ENCODE data around the gene SORCS1. TPM values are rescaled to one million over a fixed set of nuclear protein-coding genes. Genes with fewer than 3 reads are reported as not detected.

Gene SORCS1
- polyA plus RNA-seq, 6 donors from 2014 or later, result not detected

DNA sequence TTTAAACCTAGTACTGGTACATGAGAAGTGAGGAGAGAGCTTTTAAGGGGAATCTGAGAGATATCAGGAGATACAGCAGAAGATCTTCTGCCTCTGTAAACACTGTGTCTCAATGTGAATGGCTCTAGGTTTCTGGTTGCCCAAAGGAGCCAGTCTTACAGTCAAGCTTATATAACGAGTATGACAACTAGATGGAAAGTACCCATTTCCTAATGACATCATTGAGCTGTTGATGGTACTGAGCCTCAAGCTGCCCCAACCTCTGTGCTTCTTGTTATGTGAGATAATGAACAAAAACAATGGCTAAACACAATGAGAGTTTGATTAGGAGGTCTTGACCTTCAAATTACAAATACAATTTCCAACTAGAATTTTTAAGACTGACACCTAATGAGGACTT is 451.5 kb downstream of the SORCS1 start:
- Mint-ChIP-seq H3K4me3 (no peak overlapping the region), H3K9me3 (peaks cover 0 to 3% (median 0%) of the 10 kb centered on the region in 7 donors), H3K27ac (no peak overlapping the region), H3K36me3 (no peaks in the 10 kb centered on the region), H3K27me3 (peaks cover 0 to 6% (median 3%) of the 10 kb centered on the region in 3 donors), H3K4me1 (no peaks in the 10 kb centered on the region)
- no peak for DNase-seq
- ATAC-seq (ENCODE audit: low read depth in 2 of 2), result no peak

- no peak for ATAC-seq (ENCODE audit: low read depth in 2 of 2)
Measured at GRCh38 chr10:106711313-106711906, 453.1 kb downstream of the SORCS1 start.

GRCh38 chr10:106708506-106708905 is 456.0 kb downstream of the SORCS1 start:
- DNase-seq (no peak), ATAC-seq (ENCODE audit: low read depth in 2 of 2) (no peak)
- no peak overlapping the region for H3K27ac Mint-ChIP-seq
- peaks cover 0 to 14% (median 6%) of the 10 kb centered on the region in 3 donors for H3K27me3 Mint-ChIP-seq
- no peaks in the 10 kb centered on the region for H3K9me3 Mint-ChIP-seq
- no peaks in the 10 kb centered on the region for H3K4me1 Mint-ChIP-seq
- no peak overlapping the region for H3K4me3 Mint-ChIP-seq
- H3K36me3 Mint-ChIP-seq, result no peaks in the 10 kb centered on the region

More at GRCh38 chr10:106711313-106711906, 453.1 kb downstream of the SORCS1 start:
- no peak for DNase-seq
- Mint-ChIP-seq H3K9me3 (no peaks in the 10 kb centered on the region), H3K36me3 (no peaks in the 10 kb centered on the region), H3K4me1 (no peaks in the 10 kb centered on the region), H3K4me3 (no peak overlapping the region), H3K27me3 (peaks cover 0 to 6% (median 3%) of the 10 kb centered on the region in 3 donors), H3K27ac (no peak overlapping the region)

DNA sequence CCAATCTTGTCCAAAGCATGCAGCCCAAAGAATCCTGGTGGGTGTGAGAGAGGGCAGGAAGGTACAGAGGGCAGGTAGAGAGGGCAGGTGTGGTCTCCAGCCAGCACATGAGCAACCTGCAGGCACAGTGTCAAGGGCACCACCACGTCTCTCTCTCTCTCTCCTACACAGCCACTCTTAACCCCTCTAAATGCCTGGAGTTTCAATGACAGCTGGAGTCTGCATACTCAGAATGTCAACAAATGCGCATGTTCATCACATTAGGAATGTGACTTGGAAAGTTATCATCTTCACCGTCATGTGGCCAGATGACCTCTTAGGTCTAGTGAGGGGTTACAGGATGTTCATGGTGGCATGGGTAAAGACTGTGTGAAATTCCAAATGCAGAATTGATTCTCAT is 456.8 kb downstream of the SORCS1 start:
- no peaks in the 10 kb centered on the region for H3K4me1 Mint-ChIP-seq
- DNase-seq, result no peak
- no peak overlapping the region for H3K27ac Mint-ChIP-seq
- no peaks in the 10 kb centered on the region for H3K9me3 Mint-ChIP-seq
- ATAC-seq (ENCODE audit: low read depth in 2 of 2), result no peak
- H3K36me3 Mint-ChIP-seq, result no peaks in the 10 kb centered on the region
- H3K27me3 Mint-ChIP-seq, result peaks cover 0 to 15% (median 6%) of the 10 kb centered on the region in 3 donors
- H3K4me3 Mint-ChIP-seq, result no peak overlapping the region

GRCh38 chr10:106706127-106706526 is 458.4 kb downstream of the SORCS1 start:
- H3K4me1 Mint-ChIP-seq, result no peaks in the 10 kb centered on the region
- DNase-seq (no peak), ATAC-seq (ENCODE audit: low read depth in 2 of 2) (no peak)
- H3K36me3 Mint-ChIP-seq, result no peaks in the 10 kb centered on the region
- peaks cover 0 to 15% (median 6%) of the 10 kb centered on the region in 3 donors for H3K27me3 Mint-ChIP-seq
- no peak overlapping the region for H3K4me3 Mint-ChIP-seq
- no peaks in the 10 kb centered on the region for H3K9me3 Mint-ChIP-seq
- H3K27ac Mint-ChIP-seq, result no peak overlapping the region

DNA sequence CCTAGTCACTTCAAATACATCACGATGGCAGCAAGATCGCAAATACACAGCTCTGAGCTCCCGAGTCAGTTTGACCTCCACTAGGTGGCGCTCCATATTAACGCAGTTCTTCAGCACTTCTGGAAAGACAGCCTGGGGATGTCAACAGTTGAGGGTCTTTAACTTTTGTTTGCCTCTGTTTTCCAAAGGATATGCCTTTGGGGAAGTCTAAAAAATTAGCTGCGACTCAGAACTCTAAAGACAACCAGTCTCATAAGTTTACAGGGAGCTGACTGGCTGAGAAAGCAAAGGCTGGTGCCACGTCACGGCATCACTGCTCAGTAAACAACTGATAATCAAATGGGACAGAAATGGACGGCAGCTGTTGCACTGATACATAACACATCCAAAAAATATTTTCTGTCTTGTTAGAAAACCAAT is 458.8 kb downstream of the SORCS1 start:
- peak overlapping the region in 1 of 8 donors; percentile 0 for H3K4me3 Mint-ChIP-seq
- ATAC-seq (ENCODE audit: low read depth in 2 of 2), result no peak
- H3K4me1 Mint-ChIP-seq, result no peaks in the 10 kb centered on the region
- peaks cover 0 to 15% (median 3%) of the 10 kb centered on the region in 3 donors for H3K27me3 Mint-ChIP-seq
- DNase-seq, result no peak
- H3K27ac Mint-ChIP-seq, result no peak overlapping the region
- H3K36me3 Mint-ChIP-seq, result no peaks in the 10 kb centered on the region
- H3K9me3 Mint-ChIP-seq, result no peaks in the 10 kb centered on the region

DNA sequence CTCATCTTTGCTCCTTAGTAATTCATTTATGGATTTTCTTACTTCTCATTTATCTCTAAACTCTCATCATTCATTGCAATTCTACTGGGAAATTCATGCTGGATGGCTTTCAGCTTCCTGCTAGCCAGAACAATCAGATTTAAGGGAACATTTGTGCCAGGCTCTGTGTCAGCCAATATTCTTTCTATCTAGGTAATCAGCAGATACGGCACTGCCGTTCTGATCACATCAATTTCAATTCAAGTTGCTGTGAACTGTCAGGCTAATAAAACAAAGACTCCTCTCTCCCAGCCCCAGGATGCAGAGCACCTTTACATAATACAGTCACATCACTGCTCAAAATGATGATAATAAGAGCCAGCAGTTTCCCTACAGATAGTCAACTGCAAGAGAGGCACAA is 468.3 kb downstream of the SORCS1 start:
- no peak for DNase-seq
- H3K27me3 Mint-ChIP-seq, result peaks cover 0 to 8% (median 6%) of the 10 kb centered on the region in 3 donors
- H3K4me3 Mint-ChIP-seq, result no peak overlapping the region
- no peaks in the 10 kb centered on the region for H3K36me3 Mint-ChIP-seq
- no peaks in the 10 kb centered on the region for H3K4me1 Mint-ChIP-seq
- H3K27ac Mint-ChIP-seq, result no peak overlapping the region
- no peak for ATAC-seq (ENCODE audit: low read depth in 2 of 2)
- H3K9me3 Mint-ChIP-seq, result peaks cover 0 to 5% (median 0%) of the 10 kb centered on the region in 7 donors

DNA sequence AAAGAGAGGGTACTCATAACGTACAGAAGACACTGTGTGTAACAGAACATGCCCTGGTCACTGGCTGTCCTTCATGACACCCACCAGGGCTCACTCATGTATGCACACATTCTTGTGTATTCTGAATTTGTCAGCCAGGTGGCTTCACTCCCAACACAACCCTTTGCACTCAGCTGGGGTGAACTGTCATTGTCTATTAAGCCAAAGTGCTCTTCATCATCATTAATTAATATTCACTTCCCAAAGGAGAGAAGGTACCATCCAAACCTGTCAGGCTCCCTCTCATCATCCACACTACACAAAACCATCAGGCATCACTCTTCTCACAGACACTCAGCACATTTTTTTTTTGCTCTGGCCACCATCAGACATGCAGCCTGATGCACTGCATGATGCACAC is 469.8 kb downstream of the SORCS1 start:
- no peak for ATAC-seq (ENCODE audit: low read depth in 2 of 2)
- H3K4me3 Mint-ChIP-seq, result no peak overlapping the region
- H3K27ac Mint-ChIP-seq, result no peak overlapping the region
- peaks cover 0 to 5% (median 0%) of the 10 kb centered on the region in 7 donors for H3K9me3 Mint-ChIP-seq
- DNase-seq, result no peak
- no peaks in the 10 kb centered on the region for H3K36me3 Mint-ChIP-seq
- H3K27me3 Mint-ChIP-seq, result peaks cover 0 to 8% (median 6%) of the 10 kb centered on the region in 3 donors
- H3K4me1 Mint-ChIP-seq, result no peaks in the 10 kb centered on the region

- H3K36me3 Mint-ChIP-seq, result no peaks in the 10 kb centered on the region
- no peak for ATAC-seq (ENCODE audit: low read depth in 2 of 2)
- peaks cover 0 to under 1% (median 0%) of the 10 kb centered on the region in 7 donors for H3K9me3 Mint-ChIP-seq
- no peak for DNase-seq
- peaks cover 0 to 6% (median 0%) of the 10 kb centered on the region in 3 donors for H3K27me3 Mint-ChIP-seq
- no peak overlapping the region for H3K27ac Mint-ChIP-seq
- no peak overlapping the region for H3K4me3 Mint-ChIP-seq
- H3K4me1 Mint-ChIP-seq, result no peaks in the 10 kb centered on the region
Measured at GRCh38 chr10:106682175-106682574, 482.3 kb downstream of the SORCS1 start.

- no peaks in the 10 kb centered on the region for H3K4me1 Mint-ChIP-seq
Measured at GRCh38 chr10:106680061-106680460, 484.4 kb downstream of the SORCS1 start.

GRCh38 chr10:106679314-106679713 is 485.2 kb downstream of the SORCS1 start:
- Mint-ChIP-seq H3K4me3 (no peak overlapping the region), H3K9me3 (peaks cover 2 to 14% (median 2%) of the 10 kb centered on the region in 7 donors), H3K27me3 (no peaks in the 10 kb centered on the region), H3K4me1 (no peaks in the 10 kb centered on the region), H3K36me3 (no peaks in the 10 kb centered on the region), H3K27ac (no peak overlapping the region)
- ATAC-seq (ENCODE audit: low read depth in 2 of 2) (no peak), DNase-seq (no peak)

More at GRCh38 chr10:106680061-106680460, 484.4 kb downstream of the SORCS1 start:
- DNase-seq (no peak), ATAC-seq (ENCODE audit: low read depth in 2 of 2) (no peak)
- peaks cover 2 to 14% (median 2%) of the 10 kb centered on the region in 7 donors for H3K9me3 Mint-ChIP-seq
- peaks cover 0 to 6% (median 0%) of the 10 kb centered on the region in 3 donors for H3K27me3 Mint-ChIP-seq
- no peaks in the 10 kb centered on the region for H3K36me3 Mint-ChIP-seq
- no peak overlapping the region for H3K27ac Mint-ChIP-seq
- H3K4me3 Mint-ChIP-seq, result no peak overlapping the region

DNA sequence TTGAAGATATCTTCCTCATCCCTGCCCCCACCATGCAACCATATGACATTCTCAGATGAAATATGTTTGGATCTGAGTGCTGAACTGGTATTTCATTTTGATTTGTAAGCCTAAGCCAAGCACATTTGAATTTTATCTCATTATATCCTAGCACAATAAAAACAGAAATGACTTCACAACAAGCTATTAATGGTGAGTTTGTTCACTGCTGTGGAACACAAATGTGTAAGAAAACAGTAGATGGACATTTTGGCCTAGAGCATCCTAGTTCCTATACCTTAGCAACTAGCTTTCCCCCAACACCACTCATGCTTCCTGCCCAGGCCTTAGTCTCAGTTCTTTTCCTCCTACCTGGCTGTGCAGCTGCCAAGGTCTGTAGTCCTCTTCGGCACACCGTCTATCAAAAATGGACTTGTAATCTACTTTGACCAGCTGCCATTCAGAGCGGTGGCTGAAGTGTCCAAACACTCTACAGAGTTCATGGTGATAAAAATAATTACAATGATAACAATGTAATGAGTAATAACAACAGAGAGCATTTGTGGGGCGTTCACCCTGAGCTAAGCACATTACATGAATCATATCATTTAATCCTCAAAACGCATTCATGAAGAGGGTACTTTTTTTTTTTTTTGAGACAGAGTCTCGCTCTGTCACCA is 491.9 kb downstream of the SORCS1 start:
- no peak for ATAC-seq (ENCODE audit: low read depth in 2 of 2)
- peak overlapping the region in 1 of 8 donors; percentile 43 for H3K4me3 Mint-ChIP-seq
- peaks cover 2 to 19% (median 2%) of the 10 kb centered on the region in 7 donors for H3K9me3 Mint-ChIP-seq
- no peaks in the 10 kb centered on the region for H3K4me1 Mint-ChIP-seq
- H3K27ac Mint-ChIP-seq, result no peak overlapping the region
- no peak for DNase-seq
- H3K36me3 Mint-ChIP-seq, result no peaks in the 10 kb centered on the region
- peaks cover 0 to 3% (median 0%) of the 10 kb centered on the region in 3 donors for H3K27me3 Mint-ChIP-seq

- Mint-ChIP-seq H3K27ac (no peak overlapping the region), H3K4me1 (no peaks in the 10 kb centered on the region), H3K36me3 (no peaks in the 10 kb centered on the region), H3K27me3 (no peaks in the 10 kb centered on the region), H3K4me3 (no peak overlapping the region), H3K9me3 (peaks cover 0 to 10% (median 2%) of the 10 kb centered on the region in 7 donors)
- DNase-seq (no peak), ATAC-seq (ENCODE audit: low read depth in 2 of 2) (no peak)
Measured at GRCh38 chr10:106661767-106662140, 502.8 kb downstream of the SORCS1 start.

DNA sequence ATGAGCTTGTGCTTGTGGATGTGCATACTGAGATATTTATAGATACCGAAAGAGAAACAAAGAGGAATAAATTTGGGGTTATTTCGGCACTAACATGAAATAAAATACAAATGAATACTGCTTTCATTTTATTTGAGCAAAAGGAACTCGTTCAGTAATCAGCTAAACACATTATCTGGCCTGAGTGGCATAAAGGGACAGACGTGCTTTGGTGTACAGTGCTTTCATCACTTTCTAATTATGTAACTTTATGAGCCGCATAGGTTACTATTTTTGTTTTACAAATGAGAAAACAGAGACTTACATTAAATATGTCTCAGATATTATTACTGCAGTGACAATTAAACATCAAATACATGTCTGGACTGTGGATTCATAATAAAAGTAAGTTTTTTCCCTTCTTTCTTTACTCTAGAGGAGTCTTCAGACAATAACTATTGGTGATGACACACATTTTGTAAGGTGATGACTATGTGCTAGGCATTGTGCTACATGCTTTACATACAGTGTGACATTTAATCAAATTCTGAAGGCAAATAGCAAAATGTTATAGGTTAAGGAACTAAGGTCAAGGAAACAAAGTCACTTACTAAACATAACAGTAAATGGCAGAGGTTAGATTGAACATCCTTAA is 503.3 kb downstream of the SORCS1 start:
- ATAC-seq (ENCODE audit: low read depth in 2 of 2) (no peak), DNase-seq (no peak)
- H3K36me3 Mint-ChIP-seq, result no peaks in the 10 kb centered on the region
- H3K4me3 Mint-ChIP-seq, result no peak overlapping the region
- H3K27me3 Mint-ChIP-seq, result no peaks in the 10 kb centered on the region
- no peaks in the 10 kb centered on the region for H3K4me1 Mint-ChIP-seq
- no peak overlapping the region for H3K27ac Mint-ChIP-seq
- H3K9me3 Mint-ChIP-seq, result peaks cover 0 to 10% (median 2%) of the 10 kb centered on the region in 7 donors

All from naive B cell (primary cell).